Brain microvascular endothelial cell (primary cell): Measurements from ENCODE around the gene INAFM1.
"Not testable (repeated sequence)": the region's sequence is repeated elsewhere in the genome, so short reads cannot be mapped to it uniquely, and the experiment has no call there.

Source experiments
- DNase-seq: peaks from one replicate; pipeline ENCODE4 v3.0.0-alpha.2; 2020
- H3K27ac ChIP-seq: fragments of 250-450 bp; sonication (Bioruptor Pico); 2 replicates; pipeline ENCODE4 v1.5.1; 2020; ENCODE audit warnings: mild to moderate bottlenecking, moderate library complexity
- H3K27me3 ChIP-seq: fragments of 250-450 bp; sonication (Bioruptor Pico); replicated peaks from 2 replicates; pipeline ENCODE4 v1.5.1; 2020; ENCODE audit warnings: mild to moderate bottlenecking
- H3K36me3 ChIP-seq: fragments of 250-450 bp; sonication (Bioruptor Pico); replicated peaks from 2 replicates; pipeline ENCODE4 v1.5.1; 2020; ENCODE audit warnings: mild to moderate bottlenecking
- H3K4me3 ChIP-seq: 2 replicates; pipeline ENCODE4 v1.5.1; 2011; ENCODE audit warnings: low read depth, mild to moderate bottlenecking, control low read depth, low read length, moderate library complexity
- in situ Hi-C: cut with HindIII; loops from 2 replicates; pipeline ENCODE4 v1.10.0; 2017; ENCODE audit warnings: low sequenced_read_pairs, low pct_ligation_motif_present
- TF ChIP-seq, protein P1 (sequence below): IDR thresholded peaks from 2 replicates; pipeline ENCODE4 v1.5.1; 2011; ENCODE audit warnings: low read depth, mild to moderate bottlenecking, moderate library complexity, low read length, control low read depth, inconsistent platforms; ENCODE audit errors: missing control alignments

INAFM1 gene

GRCh38 chr19:47283405-47284059 lies 8.8 kb downstream of the INAFM1 start:
- TF ChIP-seq, protein P1, sequence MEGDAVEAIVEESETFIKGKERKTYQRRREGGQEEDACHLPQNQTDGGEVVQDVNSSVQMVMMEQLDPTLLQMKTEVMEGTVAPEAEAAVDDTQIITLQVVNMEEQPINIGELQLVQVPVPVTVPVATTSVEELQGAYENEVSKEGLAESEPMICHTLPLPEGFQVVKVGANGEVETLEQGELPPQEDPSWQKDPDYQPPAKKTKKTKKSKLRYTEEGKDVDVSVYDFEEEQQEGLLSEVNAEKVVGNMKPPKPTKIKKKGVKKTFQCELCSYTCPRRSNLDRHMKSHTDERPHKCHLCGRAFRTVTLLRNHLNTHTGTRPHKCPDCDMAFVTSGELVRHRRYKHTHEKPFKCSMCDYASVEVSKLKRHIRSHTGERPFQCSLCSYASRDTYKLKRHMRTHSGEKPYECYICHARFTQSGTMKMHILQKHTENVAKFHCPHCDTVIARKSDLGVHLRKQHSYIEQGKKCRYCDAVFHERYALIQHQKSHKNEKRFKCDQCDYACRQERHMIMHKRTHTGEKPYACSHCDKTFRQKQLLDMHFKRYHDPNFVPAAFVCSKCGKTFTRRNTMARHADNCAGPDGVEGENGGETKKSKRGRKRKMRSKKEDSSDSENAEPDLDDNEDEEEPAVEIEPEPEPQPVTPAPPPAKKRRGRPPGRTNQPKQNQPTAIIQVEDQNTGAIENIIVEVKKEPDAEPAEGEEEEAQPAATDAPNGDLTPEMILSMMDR: no peak
- no peak overlapping the region for H3K4me3 ChIP-seq
- in situ Hi-C loops: no loop called here
- no peak for DNase-seq
- H3K36me3 ChIP-seq: no peaks in the 10 kb centered on the region
- no peaks in the 10 kb centered on the region for H3K27me3 ChIP-seq
- no peak overlapping the region for H3K27ac ChIP-seq

DNA sequence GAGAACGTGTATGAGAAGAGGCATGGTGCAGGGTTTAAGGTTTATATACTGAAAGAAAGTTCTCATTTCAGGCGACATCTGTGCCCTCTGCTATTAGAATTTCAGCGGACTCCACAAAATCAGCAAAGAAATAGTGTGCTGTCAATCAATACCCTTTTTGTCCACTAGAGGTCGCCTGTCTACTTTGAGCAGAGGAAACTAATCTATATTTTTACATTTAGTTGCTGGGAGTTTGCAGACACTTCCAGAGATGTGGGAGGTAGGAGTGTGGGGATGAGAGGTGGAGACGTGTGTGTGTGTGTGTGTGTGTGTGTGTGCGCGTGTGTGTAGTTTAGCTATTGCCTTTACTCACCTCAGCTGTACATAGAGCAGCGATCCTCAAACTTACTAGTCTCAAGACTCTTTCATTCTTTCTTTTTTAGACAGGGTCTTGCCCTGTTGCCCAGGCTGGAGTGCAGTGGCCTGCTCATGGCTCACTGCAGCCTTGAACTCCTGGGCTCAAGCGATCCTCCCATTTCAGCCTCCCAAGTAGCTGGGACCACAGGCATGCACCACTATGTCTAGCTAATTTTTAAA lies 9.7 kb downstream of the INAFM1 start:
- no peaks in the 10 kb centered on the region for H3K27me3 ChIP-seq
- in situ Hi-C loops: no loop called here
- H3K36me3 ChIP-seq: no peaks in the 10 kb centered on the region
- no peak overlapping the region for H3K4me3 ChIP-seq
- DNase-seq: peak; percentile 61
- TF ChIP-seq, protein P1: peak; percentile 81
- H3K27ac ChIP-seq: no peak overlapping the region

DNA sequence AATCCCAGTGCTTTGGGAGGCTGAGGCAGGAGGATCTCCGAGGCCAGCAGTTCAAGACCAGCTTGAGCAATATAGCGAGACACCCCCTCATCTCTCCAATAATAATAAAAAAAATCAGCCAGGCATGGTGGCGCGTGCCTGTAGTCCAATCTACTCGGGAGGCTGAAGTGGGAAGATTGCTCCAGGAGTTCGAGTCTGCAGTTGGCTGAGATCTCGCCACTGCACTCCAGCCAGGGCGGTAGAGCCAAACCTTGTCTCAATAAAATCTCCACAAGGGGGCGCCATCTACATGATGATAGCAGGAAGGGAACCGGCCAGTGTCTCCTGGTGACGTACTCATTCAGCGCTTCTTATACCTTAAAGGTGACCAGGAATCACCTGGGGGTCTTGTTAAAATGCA lies 21.4 kb downstream of the INAFM1 start:
- peak; percentile 70 for DNase-seq
- in situ Hi-C loops: no loop called here
- Histone ChIP-seq H3K36me3 (no peaks in the 10 kb centered on the region), H3K27me3 (no peaks in the 10 kb centered on the region), H3K4me3 (no peak overlapping the region), H3K27ac (no peak overlapping the region)
- TF ChIP-seq, protein P1: peak; percentile 77

DNA sequence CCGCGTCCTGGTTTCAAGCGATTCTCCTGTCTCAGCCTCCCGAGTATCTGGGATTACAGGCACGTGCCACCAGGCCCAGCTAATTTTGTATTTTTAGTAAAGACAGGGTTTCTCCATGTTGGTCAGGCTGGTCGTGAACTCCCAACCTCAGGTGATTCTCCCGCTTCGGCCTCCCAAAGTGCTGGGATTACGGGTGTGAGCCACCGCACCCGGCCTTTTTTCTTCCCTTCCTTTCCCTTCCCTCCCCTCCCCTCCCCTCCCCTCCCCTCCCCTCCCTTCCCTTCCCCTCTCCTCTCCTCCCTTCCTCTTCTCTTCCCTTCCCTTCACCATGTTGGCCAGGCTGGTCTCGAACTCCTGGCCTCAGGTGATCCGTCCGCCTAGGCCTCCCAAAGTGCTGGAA lies 26.2 kb downstream of the INAFM1 start:
- H3K27ac ChIP-seq, H3K36me3 ChIP-seq, H3K27me3 ChIP-seq, H3K4me3 ChIP-seq, in situ Hi-C loops, DNase-seq: not testable (repeated sequence)

GRCh38 chr19:47302249-47302648 lies 27.6 kb downstream of the INAFM1 start:
- in situ Hi-C loops: no loop called here
- H3K36me3 ChIP-seq: no peaks in the 10 kb centered on the region
- H3K27me3 ChIP-seq: no peaks in the 10 kb centered on the region
- no peak overlapping the region for H3K4me3 ChIP-seq
- DNase-seq: no peak
- TF ChIP-seq, protein P1: no peak
- no peak overlapping the region for H3K27ac ChIP-seq

GRCh38 chr19:47303966-47304365 lies 29.3 kb downstream of the INAFM1 start:
- in situ Hi-C loops: no loop called here
- no peak overlapping the region for H3K4me3 ChIP-seq
- no peak for DNase-seq
- no peak overlapping the region for H3K27ac ChIP-seq
- H3K27me3 ChIP-seq: no peaks in the 10 kb centered on the region
- no peaks in the 10 kb centered on the region for H3K36me3 ChIP-seq
- TF ChIP-seq, protein P1: no peak
